ENCODE results near the gene SORL1.

DNA sequence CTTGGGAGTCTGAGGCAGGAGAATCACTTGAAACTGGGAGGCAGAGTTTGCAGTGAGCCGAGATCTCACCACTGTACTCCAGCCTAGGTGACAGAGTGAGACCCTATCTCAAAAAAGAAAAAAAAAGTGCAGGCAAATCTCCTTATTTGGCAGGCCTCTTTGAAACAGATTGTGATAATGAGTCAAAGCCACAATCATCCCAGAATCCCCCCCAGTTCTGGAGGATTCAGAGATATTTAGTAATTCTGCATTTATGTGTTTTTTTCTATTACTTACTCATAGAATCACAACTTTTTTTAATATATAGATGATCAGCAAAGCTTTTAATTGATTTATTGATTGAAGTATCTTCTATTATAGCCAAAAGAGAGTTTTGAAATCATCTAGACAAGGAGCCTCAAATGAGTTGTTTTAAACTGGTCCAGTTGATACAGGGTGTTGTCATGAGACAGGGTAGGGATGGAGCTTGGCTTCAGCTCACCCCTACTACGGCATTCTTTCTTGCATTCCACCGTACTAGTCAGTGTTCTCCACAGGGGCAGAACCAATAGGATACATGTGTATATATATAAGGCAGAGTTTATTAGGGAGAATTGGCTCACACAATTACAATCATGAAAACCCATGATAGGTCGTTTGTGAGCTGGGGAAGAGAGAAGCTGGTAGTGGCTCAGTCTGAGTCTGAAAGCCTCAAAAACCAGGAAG lies 39.3 kb upstream of the SORL1 start:
- TF ChIP-seq GATA2 (IDR thresholded peaks at IDR 0.05; ENCODE audit: low read depth, low read length): no peak
- no peak for TF ChIP-seq GATA3 (IDR thresholded peaks at IDR 0.05; ENCODE audit: low read depth, low read length)
